HCT116 (cell line): Measurements from ENCODE around the gene PLEKHG1. TPM values are rescaled to one million over a fixed set of nuclear protein-coding genes. Genes with fewer than 3 reads are reported as not detected.

Experiments used
- ATAC-seq: fragments of 200-7000 bp; cut with Tn5 transposase; 2 replicates; pipeline ENCODE4 v1.9.1; 2020; ENCODE audit warnings: mild to moderate bottlenecking, moderate library complexity
- BruUV-seq: library from RNA; stranded (reverse); fragments of 400-500 nt; replicated peaks from 2 replicates; lab custom pipeline; 2021; lab: Mats Ljungman, UMichigan
- CTCF ChIA-PET: fragments of 300-600 bp; sonication (Branson Sonifier 250); formaldehyde crosslinking; loops from one replicate; lab custom pipeline; 2021; ENCODE audit warnings: antibody characterized with exemption; lab: Charles Lee
- POLR2A ChIA-PET: fragments of 300-600, 350-600 bp; sonication (Branson Sonifier 250); formaldehyde crosslinking; loops from one replicate; lab custom pipeline; 2021; ENCODE audit warnings: antibody characterized with exemption; lab: Charles Lee
- RAD21 ChIA-PET, 2 experiments: fragments of 300-600 bp; sonication (Branson Sonifier 250); formaldehyde crosslinking; loops; one replicate each; lab custom pipeline; 2023; ENCODE audit warnings: low total read pairs in 2 of 2; ENCODE audit not compliant: uncharacterized antibody in 2 of 2, unreplicated experiment in 2 of 2, low non-redundant PET in 1 of 2; lab: Charles Lee
- DNase-seq: peaks from one replicate; pipeline ENCODE4 v3.0.0-alpha.2; 2010; ENCODE audit warnings: low read depth, low spot score
- H2AFZ ChIP-seq: fragments of 200-600 bp; shearing (Covaris generic), sonication (generic); 2 replicates; pipeline ENCODE4 v1.6.1; 2017; ENCODE audit warnings: low read depth, mixed run types, mixed read lengths, antibody characterized with exemption, low read length; ENCODE audit not compliant: poor library complexity, severe bottlenecking
- H3K27ac ChIP-seq: 2 replicates; pipeline ENCODE4 v1.5.1; 2012; ENCODE audit warnings: low read depth, low read length
- H3K27me3 ChIP-seq: fragments of 200-600 bp; sonication (generic); 2 replicates; pipeline ENCODE4 v1.6.1; 2016; ENCODE audit warnings: mixed run types, low read length, mixed read lengths; ENCODE audit not compliant: insufficient read depth
- H3K36me3 ChIP-seq, 2 experiments: fragments of 200-500 bp in 1 of 2; fragments of 200-600 bp in 1 of 2; sonication (Bioruptor generic) in 1 of 2; sonication (generic) in 1 of 2; 2 replicates each; pipeline versions ENCODE4 v1.5.1 to v1.6.1; 2014 to 2016; ENCODE audit warnings: low read length in 2 of 2, inconsistent platforms in 1 of 2, mixed read lengths in 1 of 2, mixed run types in 1 of 2; ENCODE audit not compliant: insufficient read depth in 2 of 2, control insufficient read depth in 1 of 2
- H3K4me1 ChIP-seq, 2 experiments: fragments of 200-600 bp in 1 of 2; sonication (generic) in 1 of 2; 2 replicates each; pipeline versions ENCODE4 v1.5.1 to v1.6.1; 2012 to 2017; ENCODE audit warnings: low read length in 2 of 2, inconsistent platforms in 1 of 2, mild to moderate bottlenecking in 1 of 2, mixed read lengths in 1 of 2, mixed run types in 1 of 2, moderate library complexity in 1 of 2; ENCODE audit not compliant: insufficient read depth in 2 of 2, control insufficient read depth in 1 of 2
- H3K4me2 ChIP-seq: fragments of 200-600 bp; sonication (generic); 2 replicates; pipeline ENCODE4 v1.6.1; 2017; ENCODE audit warnings: mixed run types, low read length, mixed read lengths
- H3K4me3 ChIP-seq, 2 experiments: fragments of 200-600 bp in 1 of 2; sonication (generic) in 1 of 2; replicated peaks in 1 of 2; 2 replicates each; pipeline ENCODE4 v1.5.1; 2011 to 2016; ENCODE audit warnings: low read length in 2 of 2, control low read depth in 1 of 2, low read depth in 1 of 2, mild to moderate bottlenecking in 1 of 2, mixed read lengths in 1 of 2, mixed run types in 1 of 2
- H3K79me2 ChIP-seq: fragments of 200-600 bp; sonication (generic); 2 replicates; pipeline ENCODE4 v1.6.1; 2017; ENCODE audit warnings: mild to moderate bottlenecking, mixed run types, low read length, moderate library complexity, mixed read lengths; ENCODE audit not compliant: insufficient read depth
- H3K9ac ChIP-seq: fragments of 200-600 bp; sonication (generic); 2 replicates; pipeline ENCODE4 v1.6.1; 2016; ENCODE audit warnings: low read length, mixed read lengths
- H3K9me2 ChIP-seq: fragments of 200-600 bp; sonication (generic), shearing (Covaris generic); 2 replicates; pipeline ENCODE4 v1.6.1; 2017; ENCODE audit warnings: mixed run types, mild to moderate bottlenecking, moderate library complexity; ENCODE audit not compliant: insufficient read depth
- H3K9me3 ChIP-seq, 2 experiments: fragments of 200-500 bp in 1 of 2; fragments of 200-600 bp in 1 of 2; sonication (Bioruptor generic) in 1 of 2; sonication (generic) in 1 of 2; 2 replicates each; pipeline ENCODE4 v1.6.1; 2014 to 2017; ENCODE audit warnings: low read length in 2 of 2, mixed read lengths in 2 of 2, inconsistent platforms in 1 of 2, low read depth in 1 of 2, mild to moderate bottlenecking in 1 of 2, mixed run types in 1 of 2, moderate library complexity in 1 of 2; ENCODE audit not compliant: control insufficient read depth in 1 of 2, insufficient read depth in 1 of 2
- H4K20me1 ChIP-seq: fragments of 200-600 bp; sonication (generic), shearing (Covaris generic); 2 replicates; pipeline ENCODE4 v1.6.1; 2017; ENCODE audit warnings: mixed run types, mild to moderate bottlenecking, moderate library complexity; ENCODE audit not compliant: insufficient read depth
- CBX3 ChIP-seq: IDR thresholded peaks from 2 replicates; pipeline ENCODE4 v1.6.1; 2012; ENCODE audit warnings: low read depth
- CTCF ChIP-seq, 3 experiments: fragments of 200-600 bp in 1 of 3; sonication (generic) in 1 of 3; IDR thresholded peaks in 2 of 3; conservative IDR thresholded peaks in 1 of 3; 2 replicates each; pipeline ENCODE4 v1.5.1; 2012 to 2017; ENCODE audit warnings: low read depth in 2 of 3, low read length in 2 of 3, antibody characterized with exemption in 1 of 3, borderline replicate concordance in 1 of 3, control low read depth in 1 of 3, mild to moderate bottlenecking in 1 of 3, mixed read lengths in 1 of 3, mixed run types in 1 of 3, moderate library complexity in 1 of 3; ENCODE audit not compliant: insufficient read depth in 1 of 3
- EGR1 ChIP-seq: IDR thresholded peaks from 2 replicates; pipeline ENCODE4 v1.6.1; 2012; ENCODE audit warnings: low read depth
- ELF1 ChIP-seq: IDR thresholded peaks from 2 replicates; pipeline ENCODE4 v1.6.1; 2012; ENCODE audit warnings: low read depth, borderline replicate concordance
- EZH2phosphoT487 ChIP-seq: fragments of 200-600 bp; IDR thresholded peaks from 2 replicates; pipeline ENCODE4 v1.6.1; 2018; ENCODE audit warnings: antibody characterized with exemption, borderline replicate concordance
- FOSL1 ChIP-seq: IDR thresholded peaks from 2 replicates; pipeline ENCODE4 v1.6.1; 2012; ENCODE audit warnings: low read depth
- POLR2A ChIP-seq: IDR thresholded peaks from 2 replicates; pipeline ENCODE4 v1.7.0; 2011; ENCODE audit warnings: borderline replicate concordance; ENCODE audit not compliant: insufficient read depth, insufficient read length; ENCODE audit errors: extremely low read depth
- RAD21 ChIP-seq: IDR thresholded peaks from 2 replicates; pipeline ENCODE4 v1.6.1; 2012; ENCODE audit warnings: low read depth, mild to moderate bottlenecking
- SP1 ChIP-seq: IDR thresholded peaks from 2 replicates; pipeline ENCODE4 v1.6.1; 2012; ENCODE audit warnings: low read depth
- SRF ChIP-seq: IDR thresholded peaks from 2 replicates; pipeline ENCODE4 v1.6.1; 2012; ENCODE audit warnings: low read depth
- TCF7L2 ChIP-seq: IDR thresholded peaks from 2 replicates; pipeline ENCODE4 v1.7.0; 2011; ENCODE audit warnings: borderline replicate concordance, inconsistent platforms; ENCODE audit not compliant: insufficient read depth, insufficient read length; ENCODE audit errors: extremely low read depth
- YY1 ChIP-seq: IDR thresholded peaks from 2 replicates; pipeline ENCODE4 v1.6.1; 2011; ENCODE audit warnings: low read length, low read depth, moderate library complexity, mild to moderate bottlenecking; ENCODE audit not compliant: insufficient replicate concordance; ENCODE audit errors: extremely low read depth
- ZNF274 ChIP-seq: fragments of 200-500 bp; sonication (Bioruptor generic); IDR thresholded peaks from 2 replicates; pipeline ENCODE4 v1.6.1; 2014; ENCODE audit warnings: mild to moderate bottlenecking, low read depth, low read length, inconsistent platforms
- intact Hi-C: fragments of 100-400 bp; cut with micrococcal nuclease; formaldehyde crosslinking; loops from 2 replicates; pipeline ENCODE4 v1.10.0; 2022
- total RNA-seq: library from RNA; stranded (reverse); gene quantifications from one replicate; pipeline ENCODE4 v1.2.1, GENCODE V29; 2021; ENCODE audit not compliant: unreplicated experiment

The PLEKHG1 gene
- total RNA-seq, 1 experiment from 2014 or later: 10.4 TPM

GRCh38 chr6:150560004-150560883, 39.4 kb upstream of the PLEKHG1 start:
- POLR2A ChIA-PET: no interaction called here
- H3K4me2 ChIP-seq: no peak overlapping the region

More at GRCh38 chr6:150560004-150560883, 39.4 kb upstream of the PLEKHG1 start:
- Histone ChIP-seq H3K4me3 (no peak overlapping the region), H3K79me2 (no peaks in the 10 kb centered on the region), H3K27ac (no peak overlapping the region), H3K9ac (no peak overlapping the region), H3K36me3 (no peaks in the 10 kb centered on the region), H3K9me2 (no peaks in the 10 kb centered on the region), H4K20me1 (no peaks in the 10 kb centered on the region)
- BruUV-seq: no TSS peak
- RAD21 ChIA-PET: no interaction called here
- no peak for ATAC-seq
- intact Hi-C loops: no loop called here
- no peak for TF ChIP-seq TCF7L2
- TF ChIP-seq SP1: no peak
- no peak for TF ChIP-seq EGR1
- TF ChIP-seq FOSL1: no peak
- no peak for TF ChIP-seq RAD21
- TF ChIP-seq CTCF (IDR thresholded peaks at IDR 0.05 in 2 of 3, conservative IDR thresholded peaks at IDR 0.05 in 1 of 3; ENCODE audit: borderline replicate concordance in 1 of 3, insufficient read depth in 1 of 3, low read depth in 2 of 3, low read length in 2 of 3): no peak
- TF ChIP-seq EZH2phosphoT487: no peak
- TF ChIP-seq ZNF274: no peak
- TF ChIP-seq ELF1: no peak
- TF ChIP-seq SRF: no peak
- no peak for TF ChIP-seq YY1
- no peak for TF ChIP-seq POLR2A
- TF ChIP-seq CBX3: no peak
- TF ChIP-seq, all 23 proteins: peak for 0
- no peak for DNase-seq
- no peaks in the 10 kb centered on the region for H3K4me1 ChIP-seq
- H3K9me3 ChIP-seq: no peaks in the 10 kb centered on the region
- CTCF ChIA-PET: no interaction called here
- H2AFZ ChIP-seq: peak overlapping the region; percentile 13
- H3K27me3 ChIP-seq: no peaks in the 10 kb centered on the region
